Testis (tissue), 2 donors: ENCODE measurements around the gene SERPINB6.

Experiments used
- CTCF ChIP-seq, 3 experiments: fragments of 450-650 bp in 2 of 3; fragments of 200-600 bp in 1 of 3; sonication (generic) in 1 of 3; IDR thresholded peaks; one replicate each; pipeline ENCODE4 v1.5.1; 2016 to 2019; ENCODE audit warnings: antibody characterized with exemption in 3 of 3, mild to moderate bottlenecking in 2 of 3, moderate library complexity in 1 of 3
- POLR2A ChIP-seq: fragments of 450-650 bp; IDR thresholded peaks from one replicate; pipeline ENCODE4 v1.6.1; 2017; ENCODE audit warnings: antibody characterized with exemption, mild to moderate bottlenecking, moderate library complexity

GRCh38 chr6:2899596-2899995 lies 71.8 kb downstream of the SERPINB6 start:
- TF ChIP-seq CTCF (IDR thresholded peaks at IDR 0.05) (no peak), POLR2A (no peak)
